ENCODE data around the gene CENPE. TPM values are rescaled to one million over a fixed set of nuclear protein-coding genes. Genes with fewer than 3 reads are reported as not detected.

Gene CENPE
- total RNA-seq, 6 experiments from 2014 or later = 0.63 to 1.7 (median 0.93) TPM; not detected in 1

DNA sequence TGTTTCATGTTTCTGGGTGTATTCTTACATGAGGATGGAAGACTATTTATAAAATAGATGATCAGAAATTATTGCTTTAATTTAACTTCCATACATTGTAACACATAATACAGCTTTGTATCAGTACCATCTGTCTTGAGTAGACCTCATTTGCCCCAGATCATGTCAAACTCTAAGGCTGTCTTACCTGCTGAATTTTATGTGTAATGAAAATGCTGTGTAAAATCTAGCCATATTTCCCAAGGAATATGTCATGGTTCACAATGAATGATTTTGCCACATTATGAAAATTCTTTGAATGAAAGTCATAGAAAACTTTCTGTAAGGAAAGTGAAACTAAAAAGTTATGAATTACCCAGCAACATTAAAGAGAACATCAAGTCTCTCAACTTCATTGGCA is 105.9 kb downstream of the CENPE start:
- intact Hi-C loops (cut with DNase I) = no loop called here
- H3K4me1 ChIP-seq = peaks cover 0 to 27% (median 8%) of the 10 kb centered on the region in 4 donors
- TF ChIP-seq, protein P1, sequence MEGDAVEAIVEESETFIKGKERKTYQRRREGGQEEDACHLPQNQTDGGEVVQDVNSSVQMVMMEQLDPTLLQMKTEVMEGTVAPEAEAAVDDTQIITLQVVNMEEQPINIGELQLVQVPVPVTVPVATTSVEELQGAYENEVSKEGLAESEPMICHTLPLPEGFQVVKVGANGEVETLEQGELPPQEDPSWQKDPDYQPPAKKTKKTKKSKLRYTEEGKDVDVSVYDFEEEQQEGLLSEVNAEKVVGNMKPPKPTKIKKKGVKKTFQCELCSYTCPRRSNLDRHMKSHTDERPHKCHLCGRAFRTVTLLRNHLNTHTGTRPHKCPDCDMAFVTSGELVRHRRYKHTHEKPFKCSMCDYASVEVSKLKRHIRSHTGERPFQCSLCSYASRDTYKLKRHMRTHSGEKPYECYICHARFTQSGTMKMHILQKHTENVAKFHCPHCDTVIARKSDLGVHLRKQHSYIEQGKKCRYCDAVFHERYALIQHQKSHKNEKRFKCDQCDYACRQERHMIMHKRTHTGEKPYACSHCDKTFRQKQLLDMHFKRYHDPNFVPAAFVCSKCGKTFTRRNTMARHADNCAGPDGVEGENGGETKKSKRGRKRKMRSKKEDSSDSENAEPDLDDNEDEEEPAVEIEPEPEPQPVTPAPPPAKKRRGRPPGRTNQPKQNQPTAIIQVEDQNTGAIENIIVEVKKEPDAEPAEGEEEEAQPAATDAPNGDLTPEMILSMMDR (IDR thresholded peaks at IDR 0.05) = no peak
- TF ChIP-seq POLR2A (IDR thresholded peaks at IDR 0.05) = no peak

GRCh38 chr4:103091601-103092223 is 106.4 kb downstream of the CENPE start:
- H3K9me3 ChIP-seq = no peaks in the 10 kb centered on the region
- peaks cover 0 to 21% (median 6%) of the 10 kb centered on the region in 4 donors for H3K4me1 ChIP-seq
- no peak overlapping the region for H3K4me3 ChIP-seq
- DNase-seq (no peak), ATAC-seq (peak; percentile 72 to 85 (median 80))
- H3K27me3 ChIP-seq = no peaks in the 10 kb centered on the region
- TF ChIP-seq, protein P1 (IDR thresholded peaks at IDR 0.05) = peak; percentile 56 to 71 (median 68)
- no peak for TF ChIP-seq POLR2A (IDR thresholded peaks at IDR 0.05)
- WGBS (ENCODE audit: insufficient coverage, low coverage, low lambda C conversion rate, missing lambda C conversion rate) = 27% methylated on average over 3 of the region's 3 CpGs
- H3K27ac ChIP-seq = no peak overlapping the region
- H3K36me3 ChIP-seq = peaks cover 0 to 42% (median 12%) of the 10 kb centered on the region in 4 donors
- intact Hi-C loops (cut with DNase I) = no loop called here

More for the DNA sequence above, 105.9 kb downstream of the CENPE start:
- no peaks in the 10 kb centered on the region for H3K27me3 ChIP-seq
- DNase-seq (no peak), ATAC-seq (no peak)
- H3K4me3 ChIP-seq = no peak overlapping the region
- H3K9me3 ChIP-seq = no peaks in the 10 kb centered on the region
- no peak overlapping the region for H3K27ac ChIP-seq
- peaks cover 0 to 38% (median 12%) of the 10 kb centered on the region in 4 donors for H3K36me3 ChIP-seq

- intact Hi-C loops (cut with DNase I) = no loop called here
- H3K27ac ChIP-seq = no peak overlapping the region
- no peak for ATAC-seq
- H3K27me3 ChIP-seq = no peaks in the 10 kb centered on the region
- H3K9me3 ChIP-seq = no peaks in the 10 kb centered on the region
- TF ChIP-seq, protein P1 (IDR thresholded peaks at IDR 0.05) = no peak
- TF ChIP-seq POLR2A (IDR thresholded peaks at IDR 0.05) = no peak
- H3K4me3 ChIP-seq = no peak overlapping the region
- H3K4me1 ChIP-seq = no peaks in the 10 kb centered on the region
- H3K36me3 ChIP-seq = peaks cover 0 to 58% (median 12%) of the 10 kb centered on the region in 4 donors
- WGBS (ENCODE audit: insufficient coverage, low coverage, low lambda C conversion rate, missing lambda C conversion rate) = 85% methylated on average over 2 of the region's 2 CpGs
- no peak for DNase-seq
Measured at GRCh38 chr4:103089481-103089880, 108.7 kb downstream of the CENPE start.

GRCh38 chr4:103086551-103086950 is 111.6 kb downstream of the CENPE start:
- H3K36me3 ChIP-seq = peaks cover 0 to 62% (median 12%) of the 10 kb centered on the region in 4 donors
- no peaks in the 10 kb centered on the region for H3K4me1 ChIP-seq
- no peak overlapping the region for H3K4me3 ChIP-seq
- WGBS (ENCODE audit: insufficient coverage, low coverage, low lambda C conversion rate, missing lambda C conversion rate) = 100% methylated on average over 1 of the region's 1 CpG
- intact Hi-C loops (cut with DNase I) = no loop called here
- no peaks in the 10 kb centered on the region for H3K9me3 ChIP-seq
- no peak overlapping the region for H3K27ac ChIP-seq
- no peak for DNase-seq
- H3K27me3 ChIP-seq = no peaks in the 10 kb centered on the region
- TF ChIP-seq POLR2A (IDR thresholded peaks at IDR 0.05) = no peak
- TF ChIP-seq, protein P1 (IDR thresholded peaks at IDR 0.05) = no peak
- ATAC-seq = no peak
